HEK293T (cell line): ENCODE data around the gene ADK.

Experiments
- ARNT ChIP-seq: fragments of 450-650 bp; IDR thresholded peaks from 2 replicates; pipeline ENCODE4 v1.6.1; 2017; ENCODE audit warnings: mild to moderate bottlenecking
- BHLHE40 ChIP-seq: fragments of 450-650 bp; IDR thresholded peaks from 2 replicates; pipeline ENCODE4 v1.6.1; 2016; ENCODE audit warnings: mild to moderate bottlenecking, moderate library complexity, borderline replicate concordance
- CTBP1 ChIP-seq: fragments of 450-650 bp; IDR thresholded peaks from 2 replicates; pipeline ENCODE4 v1.6.1; 2016; ENCODE audit warnings: borderline replicate concordance
- ELF4 ChIP-seq: fragments of 450-650 bp; IDR thresholded peaks from 2 replicates; pipeline ENCODE4 v1.6.1; 2017; ENCODE audit warnings: antibody characterized with exemption
- FOXA1 ChIP-seq: fragments of 450-650 bp; IDR thresholded peaks from 2 replicates; pipeline ENCODE4 v1.6.1; 2016; ENCODE audit warnings: mild to moderate bottlenecking
- FOXK2 ChIP-seq: fragments of 450-650 bp; IDR thresholded peaks from 2 replicates; pipeline ENCODE4 v1.6.1; 2016; ENCODE audit warnings: mild to moderate bottlenecking
- FOXM1 ChIP-seq: fragments of 450-650 bp; IDR thresholded peaks from 2 replicates; pipeline ENCODE4 v1.6.1; 2017; ENCODE audit warnings: mild to moderate bottlenecking, borderline replicate concordance
- HDGF ChIP-seq: fragments of 450-650 bp; IDR thresholded peaks from 2 replicates; pipeline ENCODE4 v1.6.1; 2017; ENCODE audit warnings: antibody characterized with exemption, borderline replicate concordance
- L3MBTL2 ChIP-seq: fragments of 450-650 bp; conservative IDR thresholded peaks from 2 replicates; pipeline ENCODE4 v1.6.1; 2016; ENCODE audit warnings: mild to moderate bottlenecking
- NFRKB ChIP-seq: fragments of 450-650 bp; IDR thresholded peaks from 2 replicates; pipeline ENCODE4 v1.6.1; 2016; ENCODE audit warnings: mild to moderate bottlenecking, moderate library complexity
- PKNOX1 ChIP-seq: fragments of 450-650 bp; IDR thresholded peaks from 2 replicates; pipeline ENCODE4 v1.6.1; 2016
- SP1 ChIP-seq: fragments of 450-650 bp; IDR thresholded peaks from 2 replicates; pipeline ENCODE4 v1.6.1; 2017
- SUZ12 ChIP-seq: fragments of 450-650 bp; IDR thresholded peaks from 2 replicates; pipeline ENCODE4 v1.6.1; 2016; ENCODE audit warnings: mild to moderate bottlenecking
- TARDBP ChIP-seq: fragments of 450-650 bp; IDR thresholded peaks from 2 replicates; pipeline ENCODE4 v1.6.1; 2016

- TF ChIP-seq BHLHE40 (no peak), TARDBP (no peak), ELF4 (no peak), FOXM1 (no peak), SUZ12 (no peak), HDGF (no peak), SP1 (no peak), FOXA1 (peak; percentile 77; the same call in 1 of the 2 replicates), FOXK2 (no peak), L3MBTL2 (no peak), ARNT (no peak), NFRKB (no peak), CTBP1 (peak; percentile 45; the same call in 1 of the 2 replicates), PKNOX1 (peak; percentile 89)
Measured at GRCh38 chr10:74683621-74684364, 532.8 kb downstream of the ADK start.
